Fibroblast of lung (primary cell): Measurements from ENCODE around the gene SPATA32.

ENCODE experiments used
- CTCF ChIP-seq, 2 donors: IDR thresholded peaks in 1 of 2; conservative IDR thresholded peaks in 1 of 2; 1 replicate in 1 of 2; 2 replicates in 1 of 2; pipeline ENCODE4 v1.5.1; 2011 to 2012; ENCODE audit warnings: low read length in 2 of 2, control low read depth in 1 of 2, inconsistent platforms in 1 of 2, low read depth in 1 of 2, mild to moderate bottlenecking in 1 of 2
- EZH2 ChIP-seq: IDR thresholded peaks from 2 replicates; pipeline ENCODE4 v1.5.1; 2012; ENCODE audit warnings: low read length, control low read depth, mild to moderate bottlenecking; ENCODE audit errors: missing control alignments

GRCh38 chr17:45305530-45306087 lies 43.7 kb upstream of the SPATA32 start:
- TF ChIP-seq CTCF (conservative IDR thresholded peaks at IDR 0.05 in 1 of 2, IDR thresholded peaks at IDR 0.05 in 1 of 2; ENCODE audit: low read depth in 1 of 2, low read length in 2 of 2) (no peak), EZH2 (no peak)
